T-helper 2 cell treated with Interferon-gamma antibody and Interleukin-4, amounts not matched to agents 100 ng/mL and 5 ng/mL, for 36 hours (primary cell): ENCODE data around the gene MED1. TPM values are rescaled to one million over a fixed set of nuclear protein-coding genes. Genes with fewer than 3 reads are reported as not detected.

Experiments used
- intact Hi-C: fragments of 100-400 bp; cut with micrococcal nuclease; formaldehyde crosslinking; loops from one replicate; pipeline ENCODE4 v1.15.1; 2023
- total RNA-seq: library from RNA; stranded (reverse); gene quantifications from 2 replicates; pipeline ENCODE4 v1.2.3, GENCODE V29; 2022

Gene MED1
- total RNA-seq, 1 donor from 2014 or later: 57.6 TPM

DNA sequence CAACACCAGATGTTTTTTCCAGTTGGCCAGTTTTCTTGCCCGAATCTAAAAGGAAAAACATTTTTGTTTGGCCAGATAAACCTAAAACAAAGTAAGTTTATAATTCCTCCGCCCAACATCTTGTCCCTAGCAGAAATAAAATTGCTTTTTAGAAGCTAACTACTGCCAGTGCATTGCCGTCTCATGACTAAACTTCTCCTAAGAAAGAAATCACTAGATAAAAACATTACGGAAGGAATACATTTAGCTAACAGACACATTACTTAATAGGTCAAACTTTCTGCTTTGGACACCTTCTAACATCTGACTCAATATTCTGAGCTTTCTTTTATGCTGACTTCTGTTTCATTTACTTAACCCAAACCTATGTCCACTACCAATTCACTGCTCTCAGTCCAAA, 85.8 kb downstream of the MED1 start:
- intact Hi-C loops: no loop called here

GRCh38 chr17:39364236-39365025, 86.6 kb downstream of the MED1 start:
- intact Hi-C loops: no loop called here

GRCh38 chr17:39361064-39361463, 90.0 kb downstream of the MED1 start:
- intact Hi-C loops: no loop called here

DNA sequence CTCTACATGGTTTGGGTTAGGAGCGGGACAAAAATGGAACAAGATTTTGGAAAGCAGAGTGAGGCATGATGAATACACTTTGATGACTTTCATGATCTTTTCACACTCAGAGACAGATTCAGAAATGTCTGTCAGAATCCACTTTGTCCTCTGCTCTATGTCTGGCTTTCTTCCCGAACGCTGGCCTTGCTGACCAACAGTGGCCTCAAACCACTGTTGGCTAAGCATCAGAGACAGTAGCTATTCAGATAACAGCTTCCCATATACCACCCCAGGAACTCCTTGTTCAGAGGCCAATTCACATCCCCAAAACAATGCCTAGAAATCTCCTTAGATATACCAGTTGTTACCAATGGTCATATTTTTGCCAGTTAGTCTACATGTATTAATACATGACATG, 90.5 kb downstream of the MED1 start:
- intact Hi-C loops: no loop called here

GRCh38 chr17:39359994-39360393, 91.1 kb downstream of the MED1 start:
- intact Hi-C loops: no loop called here

DNA sequence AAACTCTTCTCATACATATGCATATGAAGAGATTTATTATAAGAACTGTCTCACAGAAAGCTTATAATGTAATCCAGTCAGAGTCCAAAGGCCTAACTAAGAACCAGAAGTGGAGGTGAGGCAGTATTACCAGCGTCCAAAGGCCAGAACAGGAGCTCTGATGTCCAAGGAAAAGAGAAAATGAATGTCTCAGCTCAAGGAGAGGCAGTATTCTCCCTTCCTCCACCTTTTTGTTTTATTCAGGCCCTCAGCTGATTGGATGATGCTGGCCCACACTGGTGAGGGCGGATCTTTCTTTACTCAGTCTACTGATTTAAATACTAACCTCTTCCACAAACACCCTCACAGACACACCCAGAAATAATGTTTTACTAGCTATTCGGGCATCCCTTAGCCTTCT, 93.1 kb downstream of the MED1 start:
- intact Hi-C loops: no loop called here

DNA sequence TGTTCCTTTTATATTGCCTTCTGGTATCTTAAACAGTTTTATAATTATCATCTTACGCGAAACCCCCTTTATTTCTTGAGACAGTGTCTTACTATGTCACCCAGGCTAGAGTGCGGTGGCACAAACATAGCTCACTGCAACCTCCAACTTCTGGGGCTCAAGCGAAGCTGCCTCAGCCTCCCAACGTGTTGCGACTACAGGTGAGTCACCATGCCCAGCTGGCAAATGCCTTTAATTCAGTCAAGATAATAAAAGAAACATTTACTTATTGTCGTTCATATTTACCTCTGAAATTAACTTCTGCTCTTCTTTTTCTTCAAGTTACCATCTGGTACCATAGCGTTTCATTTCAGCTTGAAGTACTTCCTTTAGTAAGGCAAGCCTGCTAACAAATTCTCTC, 93.6 kb downstream of the MED1 start:
- intact Hi-C loops: no loop called here

Other genes with a start within 250 kb of the MED1 start
- gene STAC2, start 225.3 kb downstream of the MED1 start, total RNA-seq: not detected in 2 replicates
- 12.0 and 12.9 TPM in 2 replicates for gene FBXL20, start 49.6 kb downstream of the MED1 start, total RNA-seq
- gene CDK12, start 10.2 kb upstream of the MED1 start, total RNA-seq: 89.9 and 92.3 TPM in 2 replicates
- gene NEUROD2, start 156.7 kb upstream of the MED1 start, total RNA-seq: not detected in 2 replicates
- not detected in 2 replicates for gene PPP1R1B, start 175.7 kb upstream of the MED1 start, total RNA-seq
- 59.3 and 64.4 TPM in 2 replicates for gene STARD3, start 185.9 kb upstream of the MED1 start, total RNA-seq
- gene TCAP, start 214.1 kb upstream of the MED1 start, total RNA-seq: 1.7 and 1.9 TPM in 2 replicates
- not detected in 2 replicates for gene PNMT, start 217.2 kb upstream of the MED1 start, total RNA-seq
- 21.6 and 25.5 TPM in 2 replicates for gene PGAP3, start 236.8 kb upstream of the MED1 start, total RNA-seq
- gene ERBB2, start 248.8 kb upstream of the MED1 start, total RNA-seq: 4.4 TPM in 2 replicates